ENCODE measurements around the gene CD99L2.

The CD99L2 gene

DNA sequence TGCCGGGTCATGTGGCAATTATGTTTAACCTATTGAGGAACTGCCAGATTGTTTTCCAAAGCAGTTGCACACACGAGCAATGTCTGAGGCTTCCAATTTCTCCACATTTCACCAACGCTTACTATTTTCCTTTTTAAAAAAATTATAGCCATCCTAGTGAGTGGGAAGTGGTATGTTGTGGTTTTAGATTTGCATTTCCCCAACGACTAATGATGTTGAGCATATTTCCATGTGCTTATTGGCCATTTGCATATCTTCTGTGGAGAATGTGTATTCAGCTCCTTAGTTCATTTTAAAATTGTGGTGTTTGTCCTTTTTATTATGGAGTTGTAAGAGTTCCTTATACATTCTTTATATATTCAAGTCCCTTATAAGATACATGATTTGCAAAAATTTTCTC is 145.1 kb downstream of the CD99L2 start:
- Histone ChIP-seq H3K27me3 (ENCODE audit: control insufficient read depth, insufficient read depth, low read length) (no peaks in the 10 kb centered on the region), H3K4me1 (ENCODE audit: control insufficient read depth, insufficient read depth, low read length) (no peaks in the 10 kb centered on the region), H3K9me3 (ENCODE audit: control insufficient read depth, insufficient read depth, low read length) (no peaks in the 10 kb centered on the region), H3K36me3 (ENCODE audit: control insufficient read depth, insufficient read depth, low read length) (no peaks in the 10 kb centered on the region), H3K4me3 (ENCODE audit: low read depth, low read length) (no peak overlapping the region), H3K9ac (ENCODE audit: low read depth, low read length) (no peak overlapping the region)

DNA sequence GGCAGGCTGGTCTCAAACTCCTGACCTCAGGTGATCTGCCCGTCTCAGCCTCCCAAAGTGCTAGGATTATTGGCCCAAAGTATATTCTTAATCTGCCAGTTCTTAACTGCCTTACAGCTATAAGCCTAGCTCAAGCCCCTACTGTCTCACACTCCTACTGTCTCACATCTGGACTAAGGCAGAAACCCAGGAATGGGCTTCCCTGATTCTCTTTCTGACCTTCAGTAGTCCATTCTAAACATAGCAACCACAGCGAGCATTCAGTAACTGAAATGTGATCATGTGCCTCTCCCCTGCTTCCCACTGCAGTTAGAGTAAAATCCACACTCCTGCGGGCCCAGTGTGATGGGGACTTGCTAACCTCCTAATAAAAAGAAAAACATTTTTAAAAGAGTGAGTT is 146.3 kb downstream of the CD99L2 start:
- Histone ChIP-seq H3K9ac (ENCODE audit: low read depth, low read length) (no peak overlapping the region), H3K36me3 (ENCODE audit: control insufficient read depth, insufficient read depth, low read length) (no peaks in the 10 kb centered on the region), H3K4me1 (ENCODE audit: control insufficient read depth, insufficient read depth, low read length) (no peaks in the 10 kb centered on the region), H3K4me3 (ENCODE audit: low read depth, low read length) (no peak overlapping the region), H3K27me3 (ENCODE audit: control insufficient read depth, insufficient read depth, low read length) (no peaks in the 10 kb centered on the region), H3K9me3 (ENCODE audit: control insufficient read depth, insufficient read depth, low read length) (no peaks in the 10 kb centered on the region)

DNA sequence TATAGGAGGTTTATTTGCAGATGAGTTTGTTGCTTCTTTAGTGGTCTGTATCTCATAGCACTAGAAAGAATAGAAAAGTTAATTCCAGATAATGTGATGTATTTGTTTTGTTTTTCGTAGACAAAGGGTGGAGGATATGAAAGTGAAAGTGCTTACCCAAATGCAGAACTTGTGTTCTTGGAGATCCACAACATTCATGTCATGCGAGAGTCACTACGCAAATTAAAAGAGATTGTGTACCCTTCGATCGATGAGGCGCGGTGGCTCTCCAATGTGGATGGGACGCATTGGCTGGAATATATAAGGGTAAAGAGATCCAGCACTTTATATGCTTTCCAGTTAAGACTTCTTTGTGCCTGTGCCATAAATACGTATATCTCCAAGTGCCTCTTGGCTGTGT is 162.0 kb downstream of the CD99L2 start:
- no peaks in the 10 kb centered on the region for H3K9me3 ChIP-seq (ENCODE audit: control insufficient read depth, insufficient read depth, low read length)
- no peaks in the 10 kb centered on the region for H3K36me3 ChIP-seq (ENCODE audit: control insufficient read depth, insufficient read depth, low read length)
- H3K27me3 ChIP-seq (ENCODE audit: control insufficient read depth, insufficient read depth, low read length) = no peaks in the 10 kb centered on the region
- no peaks in the 10 kb centered on the region for H3K4me1 ChIP-seq (ENCODE audit: control insufficient read depth, insufficient read depth, low read length)
- no peak overlapping the region for H3K9ac ChIP-seq (ENCODE audit: low read depth, low read length)
- H3K4me3 ChIP-seq (ENCODE audit: low read depth, low read length) = no peak overlapping the region

DNA sequence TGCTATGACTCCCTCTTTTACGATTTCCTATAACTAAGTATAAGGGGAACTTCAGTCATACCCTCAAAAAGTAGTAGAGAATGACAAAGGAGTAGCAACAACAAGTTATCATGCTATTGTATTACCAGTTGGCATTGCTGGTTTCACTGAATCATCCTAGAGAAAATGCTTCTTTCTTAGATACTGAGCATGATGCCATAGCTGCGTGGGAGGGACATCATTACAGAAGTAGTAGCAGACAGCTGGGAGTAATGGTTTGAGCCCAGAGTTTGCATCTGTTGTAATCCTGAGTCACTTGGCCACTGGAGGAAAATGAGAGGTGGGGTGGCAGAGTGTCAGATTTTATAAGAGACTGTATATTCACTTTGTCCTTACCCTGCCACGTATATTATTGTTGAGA is 166.7 kb downstream of the CD99L2 start:
- H3K9ac ChIP-seq (ENCODE audit: low read depth, low read length) = no peak overlapping the region
- H3K27me3 ChIP-seq (ENCODE audit: control insufficient read depth, insufficient read depth, low read length) = no peaks in the 10 kb centered on the region
- H3K9me3 ChIP-seq (ENCODE audit: control insufficient read depth, insufficient read depth, low read length) = no peaks in the 10 kb centered on the region
- no peaks in the 10 kb centered on the region for H3K4me1 ChIP-seq (ENCODE audit: control insufficient read depth, insufficient read depth, low read length)
- no peaks in the 10 kb centered on the region for H3K36me3 ChIP-seq (ENCODE audit: control insufficient read depth, insufficient read depth, low read length)
- H3K4me3 ChIP-seq (ENCODE audit: low read depth, low read length) = no peak overlapping the region

DNA sequence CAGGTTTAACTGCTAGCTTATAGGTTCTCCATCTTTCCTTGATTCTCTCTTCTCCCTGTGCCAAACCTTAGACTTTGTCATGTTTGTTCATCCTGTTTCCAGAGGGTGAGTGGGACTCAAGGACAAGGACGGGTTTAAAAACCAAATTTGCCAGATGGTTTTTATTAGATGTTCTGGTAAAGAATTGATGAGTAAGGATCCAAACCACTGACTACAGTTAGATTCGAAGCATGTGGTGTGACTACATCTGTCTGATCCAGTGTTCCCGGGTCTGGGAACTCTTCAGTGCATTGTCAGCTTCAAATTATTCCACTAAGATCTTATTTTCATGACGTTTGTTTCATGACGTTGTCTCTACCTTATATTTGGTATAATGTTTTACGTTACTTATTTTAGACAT is 167.7 kb downstream of the CD99L2 start:
- no peak overlapping the region for H3K9ac ChIP-seq (ENCODE audit: low read depth, low read length)
- no peaks in the 10 kb centered on the region for H3K4me1 ChIP-seq (ENCODE audit: control insufficient read depth, insufficient read depth, low read length)
- H3K36me3 ChIP-seq (ENCODE audit: control insufficient read depth, insufficient read depth, low read length) = no peaks in the 10 kb centered on the region
- no peak overlapping the region for H3K4me3 ChIP-seq (ENCODE audit: low read depth, low read length)
- no peaks in the 10 kb centered on the region for H3K9me3 ChIP-seq (ENCODE audit: control insufficient read depth, insufficient read depth, low read length)
- no peaks in the 10 kb centered on the region for H3K27me3 ChIP-seq (ENCODE audit: control insufficient read depth, insufficient read depth, low read length)

DNA sequence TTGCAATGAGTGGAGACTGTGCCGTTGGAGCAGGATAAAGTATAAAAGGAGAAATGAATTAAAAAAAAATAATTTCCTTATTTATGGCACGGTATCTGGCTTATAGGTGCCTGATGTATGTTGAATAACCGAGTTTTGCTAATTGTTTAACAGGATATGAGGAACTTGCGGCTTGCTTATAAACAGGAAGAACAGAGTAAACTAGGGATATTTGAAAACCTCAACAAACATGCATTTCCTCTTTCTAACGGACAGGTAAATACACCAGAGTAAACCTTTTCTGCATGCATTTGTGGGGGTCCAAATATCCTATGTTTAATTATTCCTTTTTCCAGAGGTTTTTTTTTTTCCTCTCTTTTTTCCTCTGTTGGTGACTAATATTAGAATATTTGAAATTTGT is 168.5 kb downstream of the CD99L2 start:
- Histone ChIP-seq H3K4me3 (ENCODE audit: low read depth, low read length) (no peak overlapping the region), H3K27me3 (ENCODE audit: control insufficient read depth, insufficient read depth, low read length) (no peaks in the 10 kb centered on the region), H3K9me3 (ENCODE audit: control insufficient read depth, insufficient read depth, low read length) (no peaks in the 10 kb centered on the region), H3K9ac (ENCODE audit: low read depth, low read length) (no peak overlapping the region), H3K4me1 (ENCODE audit: control insufficient read depth, insufficient read depth, low read length) (no peaks in the 10 kb centered on the region), H3K36me3 (ENCODE audit: control insufficient read depth, insufficient read depth, low read length) (no peaks in the 10 kb centered on the region)

DNA sequence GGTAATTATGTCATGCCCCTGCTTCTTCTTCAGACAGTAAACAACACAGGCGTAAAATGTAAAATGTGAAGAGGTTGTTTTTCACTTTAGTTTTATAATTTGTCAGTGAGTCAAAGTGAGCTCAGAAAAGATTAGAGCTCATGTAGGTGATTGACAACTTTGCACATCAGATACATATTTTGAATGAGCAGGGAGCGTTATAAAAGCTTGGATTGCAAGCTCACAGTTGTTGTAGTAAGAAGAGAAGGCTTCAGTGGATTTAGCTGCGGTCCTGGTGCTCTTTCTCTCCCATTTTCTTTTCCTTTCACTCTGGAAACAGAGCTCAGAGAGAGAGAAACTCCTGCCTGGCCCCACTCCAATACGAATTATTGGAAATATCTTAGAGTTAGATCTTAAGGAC is 178.8 kb downstream of the CD99L2 start:
- no peak overlapping the region for H3K9ac ChIP-seq (ENCODE audit: low read depth, low read length)
- no peak overlapping the region for H3K4me3 ChIP-seq (ENCODE audit: low read depth, low read length)
- no peaks in the 10 kb centered on the region for H3K4me1 ChIP-seq (ENCODE audit: control insufficient read depth, insufficient read depth, low read length)
- H3K36me3 ChIP-seq (ENCODE audit: control insufficient read depth, insufficient read depth, low read length) = no peaks in the 10 kb centered on the region
- no peaks in the 10 kb centered on the region for H3K9me3 ChIP-seq (ENCODE audit: control insufficient read depth, insufficient read depth, low read length)
- H3K27me3 ChIP-seq (ENCODE audit: control insufficient read depth, insufficient read depth, low read length) = no peaks in the 10 kb centered on the region
